Progenitor cell of endocrine pancreas (in vitro differentiated cells): ENCODE measurements around the gene REST. TPM values are rescaled to one million over a fixed set of nuclear protein-coding genes. Genes with fewer than 3 reads are reported as not detected.
A peak's percentile ranks its signal among the peaks of the same experiment; 100 is the strongest.
"Not testable (repeated sequence)": the region's sequence is repeated elsewhere in the genome, so short reads cannot be mapped to it uniquely, and the experiment has no call there.

Source experiments
- DNase-seq: peaks from one replicate; pipeline ENCODE4 v3.0.0; 2021; ENCODE audit warnings: low spot score; ENCODE audit not compliant: unreplicated experiment
- H3K27ac Mint-ChIP-seq: 2 replicates; pipeline ENCODE4 v1.8.0; 2021; ENCODE audit warnings: mild to moderate bottlenecking, moderate library complexity, mixed read lengths
- H3K27me3 Mint-ChIP-seq: 2 replicates; pipeline ENCODE4 v1.8.0; 2021; ENCODE audit warnings: mixed read lengths
- H3K36me3 Mint-ChIP-seq: 2 replicates; pipeline ENCODE4 v1.8.0; 2022; ENCODE audit warnings: mixed read lengths; ENCODE audit not compliant: insufficient read depth
- H3K4me1 Mint-ChIP-seq: 2 replicates; pipeline ENCODE4 v1.8.0; 2021; ENCODE audit warnings: low read depth, mixed read lengths
- H3K4me3 Mint-ChIP-seq: 2 replicates; pipeline ENCODE4 v1.8.0; 2021; ENCODE audit warnings: low read depth, mild to moderate bottlenecking, moderate library complexity, mixed read lengths
- H3K9me3 Mint-ChIP-seq: 2 replicates; pipeline ENCODE4 v1.8.0; 2021; ENCODE audit warnings: low read depth, mixed read lengths
- total RNA-seq: library from RNA; stranded (reverse); gene quantifications from 2 replicates; pipeline ENCODE4 v1.2.1, GENCODE V29; 2021
- TF ChIP-seq, protein P1 (sequence below): fragments of 200-600 bp; sonication (generic); IDR thresholded peaks from one replicate; pipeline ENCODE4 v1.5.0; 2021; ENCODE audit warnings: antibody characterized with exemption, mild to moderate bottlenecking; ENCODE audit not compliant: unreplicated experiment

Gene REST
- total RNA-seq, 1 donor from 2014 or later, result 95.7 TPM

DNA sequence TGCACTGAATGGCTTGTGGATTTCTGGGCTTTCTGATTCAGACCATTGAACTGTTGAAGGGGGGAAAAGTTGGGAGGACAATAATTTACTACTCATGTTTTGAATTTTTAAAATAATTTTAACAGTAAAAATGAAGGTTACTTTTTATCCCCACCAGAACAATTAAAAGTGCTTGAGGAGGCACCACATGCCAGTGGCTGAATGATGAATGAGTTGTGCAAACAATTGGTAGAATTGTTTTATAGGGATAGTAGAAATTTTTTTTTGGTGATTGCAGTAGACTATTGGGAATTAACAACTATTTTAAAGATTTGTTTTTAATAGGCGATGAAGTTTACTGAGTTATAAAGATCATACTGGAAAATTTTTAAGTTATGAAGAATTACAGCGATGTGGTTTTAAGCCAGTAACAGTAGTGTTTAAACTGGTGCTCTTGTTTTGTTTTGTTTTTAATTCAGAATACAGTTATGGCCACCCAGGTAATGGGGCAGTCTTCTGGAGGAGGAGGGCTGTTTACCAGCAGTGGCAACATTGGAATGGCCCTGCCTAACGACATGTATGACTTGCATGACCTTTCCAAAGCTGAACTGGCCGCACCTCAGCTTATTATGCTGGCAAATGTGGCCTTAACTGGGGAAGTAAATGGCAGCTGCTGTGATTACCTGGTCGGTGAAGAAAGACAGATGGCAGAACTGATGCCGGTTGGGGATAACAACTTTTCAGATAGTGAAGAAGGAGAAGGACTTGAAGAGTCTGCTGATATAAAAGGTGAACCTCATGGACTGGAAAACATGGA, 2.7 kb downstream of the REST start:
- peak overlapping the region; percentile 100 for H3K27ac Mint-ChIP-seq
- no peak for DNase-seq
- H3K36me3 Mint-ChIP-seq, result peaks cover 12% of the 10 kb centered on the region

DNA sequence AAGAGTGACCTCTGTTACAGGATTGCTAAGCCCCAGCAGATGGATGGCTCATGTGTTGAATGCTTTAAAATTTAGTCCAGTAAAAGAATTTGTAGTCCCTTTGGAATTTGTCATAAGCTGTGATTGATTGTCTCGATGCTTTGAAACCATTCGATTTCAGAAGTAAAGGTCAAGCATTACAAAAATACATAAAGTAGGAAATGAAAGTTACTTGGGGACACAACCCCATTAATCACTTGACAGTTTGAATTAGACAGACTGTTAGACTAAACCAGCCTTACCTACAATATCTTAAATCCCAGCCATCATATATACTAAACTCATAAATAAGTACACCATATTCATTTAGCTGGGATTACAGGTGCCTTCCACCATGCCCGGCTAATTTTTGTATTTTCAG, 6.6 kb downstream of the REST start:
- H3K9me3 Mint-ChIP-seq, result no peaks in the 10 kb centered on the region
- no peaks in the 10 kb centered on the region for H3K27me3 Mint-ChIP-seq
- no peak overlapping the region for H3K27ac Mint-ChIP-seq
- no peak for DNase-seq
- TF ChIP-seq, protein P1, sequence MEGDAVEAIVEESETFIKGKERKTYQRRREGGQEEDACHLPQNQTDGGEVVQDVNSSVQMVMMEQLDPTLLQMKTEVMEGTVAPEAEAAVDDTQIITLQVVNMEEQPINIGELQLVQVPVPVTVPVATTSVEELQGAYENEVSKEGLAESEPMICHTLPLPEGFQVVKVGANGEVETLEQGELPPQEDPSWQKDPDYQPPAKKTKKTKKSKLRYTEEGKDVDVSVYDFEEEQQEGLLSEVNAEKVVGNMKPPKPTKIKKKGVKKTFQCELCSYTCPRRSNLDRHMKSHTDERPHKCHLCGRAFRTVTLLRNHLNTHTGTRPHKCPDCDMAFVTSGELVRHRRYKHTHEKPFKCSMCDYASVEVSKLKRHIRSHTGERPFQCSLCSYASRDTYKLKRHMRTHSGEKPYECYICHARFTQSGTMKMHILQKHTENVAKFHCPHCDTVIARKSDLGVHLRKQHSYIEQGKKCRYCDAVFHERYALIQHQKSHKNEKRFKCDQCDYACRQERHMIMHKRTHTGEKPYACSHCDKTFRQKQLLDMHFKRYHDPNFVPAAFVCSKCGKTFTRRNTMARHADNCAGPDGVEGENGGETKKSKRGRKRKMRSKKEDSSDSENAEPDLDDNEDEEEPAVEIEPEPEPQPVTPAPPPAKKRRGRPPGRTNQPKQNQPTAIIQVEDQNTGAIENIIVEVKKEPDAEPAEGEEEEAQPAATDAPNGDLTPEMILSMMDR, result no peak
- H3K4me1 Mint-ChIP-seq, result peaks cover 30% of the 10 kb centered on the region
- H3K36me3 Mint-ChIP-seq, result peaks cover 15% of the 10 kb centered on the region
- H3K4me3 Mint-ChIP-seq, result no peak overlapping the region

More for the DNA sequence above, 2.7 kb downstream of the REST start:
- Mint-ChIP-seq H3K9me3 (no peaks in the 10 kb centered on the region), H3K4me3 (peak overlapping the region; percentile 99), H3K27me3 (peaks cover 18% of the 10 kb centered on the region), H3K4me1 (peaks cover 31% of the 10 kb centered on the region)
- TF ChIP-seq, protein P1, result no peak

- not testable (repeated sequence) for H3K27me3 Mint-ChIP-seq, H3K4me3 Mint-ChIP-seq, H3K27ac Mint-ChIP-seq, DNase-seq, H3K9me3 Mint-ChIP-seq
- Mint-ChIP-seq H3K4me1 (peaks cover 25% of the 10 kb centered on the region), H3K36me3 (peaks cover 18% of the 10 kb centered on the region)
These were observed 7.3 kb downstream of the REST start for GRCh38 chr4:56914977-56915376.

DNA sequence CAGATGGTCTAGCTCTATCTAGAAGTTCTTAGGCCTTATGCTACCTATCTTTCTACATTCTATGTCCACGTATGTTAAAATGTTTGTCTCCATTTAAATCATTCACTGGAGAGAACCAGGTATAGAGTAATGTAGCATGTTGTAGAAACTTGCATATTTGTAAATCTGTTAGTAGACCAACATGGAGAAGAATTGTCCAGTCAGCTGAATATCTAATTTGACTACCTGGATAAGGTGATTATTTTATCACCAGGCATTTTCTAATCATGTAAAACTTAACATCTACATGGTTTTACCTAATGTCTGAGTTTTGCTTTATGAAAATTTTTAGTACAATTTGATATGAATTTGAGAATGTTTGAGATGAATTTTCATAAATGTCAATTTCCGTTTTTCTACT, 19.5 kb downstream of the REST start:
- no peaks in the 10 kb centered on the region for H3K27me3 Mint-ChIP-seq
- no peak for DNase-seq
- H3K4me1 Mint-ChIP-seq, result peaks cover 5% of the 10 kb centered on the region
- H3K36me3 Mint-ChIP-seq, result peaks cover 49% of the 10 kb centered on the region
- H3K27ac Mint-ChIP-seq, result no peak overlapping the region
- H3K4me3 Mint-ChIP-seq, result no peak overlapping the region
- TF ChIP-seq, protein P1, result no peak
- no peaks in the 10 kb centered on the region for H3K9me3 Mint-ChIP-seq

DNA sequence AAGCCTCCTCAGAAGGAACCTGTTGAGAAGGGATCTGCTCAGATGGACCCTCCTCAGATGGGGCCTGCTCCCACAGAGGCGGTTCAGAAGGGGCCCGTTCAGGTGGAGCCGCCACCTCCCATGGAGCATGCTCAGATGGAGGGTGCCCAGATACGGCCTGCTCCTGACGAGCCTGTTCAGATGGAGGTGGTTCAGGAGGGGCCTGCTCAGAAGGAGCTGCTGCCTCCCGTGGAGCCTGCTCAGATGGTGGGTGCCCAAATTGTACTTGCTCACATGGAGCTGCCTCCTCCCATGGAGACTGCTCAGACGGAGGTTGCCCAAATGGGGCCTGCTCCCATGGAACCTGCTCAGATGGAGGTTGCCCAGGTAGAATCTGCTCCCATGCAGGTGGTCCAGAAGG, 22.9 kb downstream of the REST start:
- no peaks in the 10 kb centered on the region for H3K9me3 Mint-ChIP-seq
- TF ChIP-seq, protein P1, result no peak
- no peak overlapping the region for H3K27ac Mint-ChIP-seq
- no peak overlapping the region for H3K4me3 Mint-ChIP-seq
- no peak for DNase-seq
- H3K27me3 Mint-ChIP-seq, result no peaks in the 10 kb centered on the region
- peaks cover 35% of the 10 kb centered on the region for H3K36me3 Mint-ChIP-seq
- H3K4me1 Mint-ChIP-seq, result peaks cover 8% of the 10 kb centered on the region

DNA sequence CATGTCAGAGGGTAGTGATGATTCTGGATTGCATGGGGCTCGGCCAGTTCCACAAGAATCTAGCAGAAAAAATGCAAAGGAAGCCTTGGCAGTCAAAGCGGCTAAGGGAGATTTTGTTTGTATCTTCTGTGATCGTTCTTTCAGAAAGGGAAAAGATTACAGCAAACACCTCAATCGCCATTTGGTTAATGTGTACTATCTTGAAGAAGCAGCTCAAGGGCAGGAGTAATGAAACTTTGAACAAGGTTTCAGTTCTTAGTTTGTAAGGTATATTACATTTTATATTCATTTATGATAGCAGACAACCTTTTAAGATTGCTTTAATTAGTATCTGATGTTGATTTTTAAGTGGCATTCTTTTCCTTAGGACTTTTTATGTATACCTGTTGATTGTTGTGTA, 24.2 kb downstream of the REST start:
- H3K27ac Mint-ChIP-seq, result no peak overlapping the region
- peaks cover 8% of the 10 kb centered on the region for H3K4me1 Mint-ChIP-seq
- no peaks in the 10 kb centered on the region for H3K9me3 Mint-ChIP-seq

More for the DNA sequence above, 24.2 kb downstream of the REST start:
- H3K36me3 Mint-ChIP-seq, result peaks cover 32% of the 10 kb centered on the region
- TF ChIP-seq, protein P1, result no peak
- H3K27me3 Mint-ChIP-seq, result no peaks in the 10 kb centered on the region
- no peak overlapping the region for H3K4me3 Mint-ChIP-seq
- no peak for DNase-seq
